C4-2B (cell line): ENCODE data around the gene MYLK.

Source experiments
- H3K27ac ChIP-seq: fragments of 450-650 bp; 2 replicates; pipeline ENCODE4 v1.5.1; 2017
- ZFX ChIP-seq: fragments of 450-650 bp; IDR thresholded peaks from 2 replicates; pipeline ENCODE4 v1.6.1; 2017
- TF ChIP-seq, protein P1 (sequence below): fragments of 450-650 bp; conservative IDR thresholded peaks from 2 replicates; pipeline ENCODE4 v1.5.1; 2017; ENCODE audit warnings: mild to moderate bottlenecking

MYLK gene

DNA sequence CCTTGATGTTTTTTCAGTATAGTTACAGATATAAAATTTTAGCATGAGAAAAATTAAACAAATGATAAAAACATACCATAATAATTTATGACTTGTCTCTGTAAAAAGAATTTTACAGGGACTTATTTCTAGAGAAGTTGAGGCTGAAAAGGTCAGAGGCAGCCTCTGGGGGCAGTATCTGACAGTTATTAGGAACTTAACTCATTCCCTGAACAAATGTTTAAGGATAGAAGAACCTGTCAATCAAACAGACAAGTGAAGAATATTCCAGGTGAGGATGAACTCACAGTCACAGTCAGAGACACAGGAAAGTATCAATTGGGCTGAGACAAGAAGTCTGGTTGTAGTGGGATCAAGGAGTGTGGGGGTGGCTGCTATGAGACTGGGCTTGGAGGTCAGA is 7.3 kb downstream of the MYLK start:
- no peak overlapping the region for H3K27ac ChIP-seq
- TF ChIP-seq, protein P1, sequence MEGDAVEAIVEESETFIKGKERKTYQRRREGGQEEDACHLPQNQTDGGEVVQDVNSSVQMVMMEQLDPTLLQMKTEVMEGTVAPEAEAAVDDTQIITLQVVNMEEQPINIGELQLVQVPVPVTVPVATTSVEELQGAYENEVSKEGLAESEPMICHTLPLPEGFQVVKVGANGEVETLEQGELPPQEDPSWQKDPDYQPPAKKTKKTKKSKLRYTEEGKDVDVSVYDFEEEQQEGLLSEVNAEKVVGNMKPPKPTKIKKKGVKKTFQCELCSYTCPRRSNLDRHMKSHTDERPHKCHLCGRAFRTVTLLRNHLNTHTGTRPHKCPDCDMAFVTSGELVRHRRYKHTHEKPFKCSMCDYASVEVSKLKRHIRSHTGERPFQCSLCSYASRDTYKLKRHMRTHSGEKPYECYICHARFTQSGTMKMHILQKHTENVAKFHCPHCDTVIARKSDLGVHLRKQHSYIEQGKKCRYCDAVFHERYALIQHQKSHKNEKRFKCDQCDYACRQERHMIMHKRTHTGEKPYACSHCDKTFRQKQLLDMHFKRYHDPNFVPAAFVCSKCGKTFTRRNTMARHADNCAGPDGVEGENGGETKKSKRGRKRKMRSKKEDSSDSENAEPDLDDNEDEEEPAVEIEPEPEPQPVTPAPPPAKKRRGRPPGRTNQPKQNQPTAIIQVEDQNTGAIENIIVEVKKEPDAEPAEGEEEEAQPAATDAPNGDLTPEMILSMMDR, result peak; percentile 75
- TF ChIP-seq ZFX, result no peak

DNA sequence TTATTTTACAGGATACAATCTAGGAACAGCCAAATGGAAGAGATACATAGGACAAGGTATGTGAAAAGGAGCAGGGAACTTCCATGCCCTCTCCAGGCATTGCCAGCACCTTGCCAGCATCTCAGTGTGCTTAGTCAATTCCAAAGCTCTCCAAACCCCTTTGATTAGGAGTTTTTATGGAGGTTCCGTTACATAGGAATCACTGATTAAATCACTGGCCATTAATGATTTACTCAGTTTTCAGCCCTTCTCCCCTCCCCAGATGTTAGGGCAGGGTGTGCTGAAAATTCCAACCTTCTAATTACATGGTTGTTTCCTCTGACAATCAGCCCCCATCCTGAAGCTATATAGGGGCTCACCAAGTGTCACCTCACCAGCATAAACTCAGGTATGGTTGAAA is 11.5 kb downstream of the MYLK start:
- TF ChIP-seq, protein P1, result no peak
- no peak for TF ChIP-seq ZFX
- H3K27ac ChIP-seq, result no peak overlapping the region

DNA sequence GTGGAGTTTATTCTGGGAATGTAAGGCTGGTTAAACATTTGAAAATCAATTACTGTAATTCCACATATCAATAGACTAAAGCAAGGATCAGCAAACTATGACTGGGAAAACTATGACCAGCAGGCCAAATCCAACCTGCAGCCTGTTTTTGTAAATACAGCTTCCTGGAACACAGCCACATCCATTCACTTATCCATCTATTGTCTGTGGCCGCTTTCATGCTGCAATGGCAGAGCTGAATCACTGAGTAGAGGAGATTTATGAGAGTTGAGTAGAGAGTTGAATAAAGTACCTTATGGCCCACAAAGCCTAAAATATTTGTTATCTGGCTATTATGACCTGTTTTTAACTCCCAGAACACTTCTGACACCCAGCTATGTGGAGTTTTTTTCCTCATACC is 12.2 kb downstream of the MYLK start:
- TF ChIP-seq, protein P1, result no peak
- no peak for TF ChIP-seq ZFX

DNA sequence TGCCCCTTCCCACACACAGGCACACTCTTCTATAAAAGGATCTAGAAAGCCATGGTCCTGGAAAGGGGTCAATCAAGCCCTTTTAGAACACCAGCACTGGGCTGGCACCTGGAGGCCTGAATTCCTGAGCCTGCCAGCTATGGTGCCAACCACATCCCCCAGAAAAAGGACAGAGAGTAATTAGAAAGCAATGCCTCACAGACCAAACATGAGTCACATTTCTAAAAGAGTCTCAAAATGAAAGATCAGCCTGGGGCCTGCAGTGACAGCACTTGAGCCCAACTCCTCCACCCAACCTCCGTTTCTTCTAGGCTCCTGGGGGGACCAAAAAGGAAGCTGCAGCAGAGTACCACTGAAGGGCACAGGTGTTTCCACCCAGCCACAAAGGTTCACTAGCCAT is 14.1 kb downstream of the MYLK start:
- TF ChIP-seq, protein P1, result no peak
- no peak for TF ChIP-seq ZFX
- H3K27ac ChIP-seq, result no peak overlapping the region

More for the DNA sequence above, 12.2 kb downstream of the MYLK start:
- no peak overlapping the region for H3K27ac ChIP-seq

DNA sequence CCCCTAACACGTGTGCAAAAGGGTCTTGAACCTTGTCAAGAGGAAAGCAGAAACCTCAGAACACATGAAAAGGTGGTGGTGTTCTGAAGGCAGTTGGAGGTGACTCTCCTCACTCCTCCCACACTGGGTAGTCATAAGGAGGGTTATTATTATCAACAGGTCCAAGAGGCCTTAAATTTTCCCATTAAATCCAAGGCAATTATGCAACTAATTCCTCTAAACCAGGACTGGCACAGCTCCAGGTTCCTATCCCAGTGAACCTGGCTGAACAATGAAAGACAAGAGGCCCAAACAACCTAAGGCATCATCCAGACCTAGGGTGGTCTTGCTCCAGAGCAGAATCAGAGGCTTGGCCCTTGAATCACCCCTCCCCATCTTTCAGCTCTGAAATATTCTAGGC is 15.0 kb downstream of the MYLK start:
- no peak for TF ChIP-seq ZFX
- TF ChIP-seq, protein P1, result no peak
- H3K27ac ChIP-seq, result peak overlapping the region; percentile 19; the same call in 1 of the 2 replicates

DNA sequence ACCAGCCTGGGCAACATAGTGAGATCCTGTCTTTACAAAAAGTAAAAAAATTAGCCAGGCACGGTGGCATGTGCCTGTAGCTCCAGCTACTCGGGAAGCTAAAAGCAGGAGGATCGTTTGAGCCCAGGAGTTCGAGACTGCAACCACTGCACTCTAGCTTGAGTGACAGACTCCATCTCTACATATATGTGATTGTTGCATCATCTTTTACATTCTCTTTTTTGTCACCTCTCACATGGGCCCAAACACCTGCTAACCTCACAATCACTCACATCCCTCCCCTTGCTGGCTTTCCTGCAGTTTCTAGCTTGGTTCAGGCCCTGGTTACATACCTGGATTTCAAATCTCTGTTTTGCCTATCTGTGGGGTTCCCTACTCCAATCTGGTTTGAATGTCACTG is 19.4 kb downstream of the MYLK start:
- no peak overlapping the region for H3K27ac ChIP-seq
- no peak for TF ChIP-seq ZFX
- TF ChIP-seq, protein P1, result no peak

DNA sequence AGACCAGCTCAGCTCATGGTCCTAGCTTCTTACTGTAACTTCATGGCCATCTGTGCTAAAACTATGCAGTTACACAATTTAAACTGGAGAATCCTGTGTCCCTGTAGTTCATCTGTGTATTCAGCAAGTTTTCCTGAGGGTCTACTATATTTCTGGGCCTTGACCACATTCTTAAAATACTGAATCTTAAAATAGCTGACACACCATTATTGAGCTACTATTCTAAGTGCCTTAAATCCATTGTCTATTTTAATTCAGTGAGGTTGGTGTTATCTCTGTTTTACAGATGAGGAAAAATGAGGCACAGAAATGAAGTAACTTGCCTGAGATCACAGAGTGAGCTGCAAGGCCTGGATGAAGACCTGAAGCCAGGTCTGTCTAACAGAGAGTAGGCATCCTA is 22.0 kb downstream of the MYLK start:
- H3K27ac ChIP-seq, result no peak overlapping the region
- TF ChIP-seq, protein P1, result no peak
- no peak for TF ChIP-seq ZFX
